ENCODE results near the gene COL9A3.

COL9A3 gene

GRCh38 chr20:62881662-62882395 lies 65.0 kb downstream of the COL9A3 start:
- DNase-seq = no peak

- no peak for DNase-seq
Measured at GRCh38 chr20:62882426-62882825, 65.6 kb downstream of the COL9A3 start.

GRCh38 chr20:62884556-62884955 lies 67.7 kb downstream of the COL9A3 start:
- no peak for DNase-seq

GRCh38 chr20:62885046-62885895 lies 68.4 kb downstream of the COL9A3 start:
- DNase-seq = no peak

- no peak for DNase-seq
Measured at GRCh38 chr20:62885896-62886708, 69.3 kb downstream of the COL9A3 start.

GRCh38 chr20:62886709-62887058 lies 69.8 kb downstream of the COL9A3 start:
- DNase-seq = no peak

GRCh38 chr20:62887152-62887859 lies 70.5 kb downstream of the COL9A3 start:
- DNase-seq = peak in 1 of 5 donors; percentile 61

- no peak for DNase-seq
Measured at GRCh38 chr20:62887860-62888239, 71.0 kb downstream of the COL9A3 start.

GRCh38 chr20:62888406-62888805 lies 71.6 kb downstream of the COL9A3 start:
- DNase-seq = no peak

- DNase-seq = no peak
Measured at GRCh38 chr20:62888910-62889309, 72.1 kb downstream of the COL9A3 start.

- no peak for DNase-seq
Measured at GRCh38 chr20:62889411-62889810, 72.6 kb downstream of the COL9A3 start.

- DNase-seq = no peak
Measured at GRCh38 chr20:62889871-62890270, 73.0 kb downstream of the COL9A3 start.

GRCh38 chr20:62890444-62890843 lies 73.6 kb downstream of the COL9A3 start:
- DNase-seq = no peak
